Endometrial microvascular endothelial cells (primary cell): ENCODE measurements around the gene PIWIL1. TPM values are rescaled to one million over a fixed set of nuclear protein-coding genes. Genes with fewer than 3 reads are reported as not detected.

Experiments
- in situ Hi-C: cut with HindIII; loops from 2 replicates; pipeline ENCODE4 v1.10.0; 2017; ENCODE audit warnings: low sequenced_read_pairs, low pct_unique_long_range_greater_than_20kb; ENCODE audit errors: inconsistent ontology term
- total RNA-seq: library from RNA; depleted of rRNA; stranded (reverse); fragments of >200 nt; gene quantifications from one replicate; pipeline ENCODE4 v1.2.3, GENCODE V29; 2015; ENCODE audit errors: inconsistent ontology term

Gene PIWIL1
- total RNA-seq, 1 donor from 2014 or later = not detected

DNA sequence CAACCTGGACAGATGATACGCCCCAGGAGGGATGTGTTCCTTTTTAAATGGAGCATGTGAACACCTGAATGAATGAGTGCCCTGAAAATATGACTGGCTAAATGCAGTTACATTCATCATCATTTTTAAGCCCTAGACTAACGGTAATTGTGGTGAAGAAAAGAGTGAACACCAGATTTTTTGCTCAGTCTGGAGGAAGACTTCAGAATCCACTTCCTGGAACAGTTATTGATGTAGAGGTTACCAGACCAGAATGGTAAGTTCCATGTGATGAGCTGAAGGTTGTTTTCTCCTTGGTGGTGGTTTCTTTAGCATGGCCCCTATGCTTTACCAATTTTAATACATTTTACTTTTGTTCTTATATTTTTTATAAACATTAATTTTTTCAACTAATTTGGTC, 29.3 kb downstream of the PIWIL1 start:
- in situ Hi-C loops = no loop called here

DNA sequence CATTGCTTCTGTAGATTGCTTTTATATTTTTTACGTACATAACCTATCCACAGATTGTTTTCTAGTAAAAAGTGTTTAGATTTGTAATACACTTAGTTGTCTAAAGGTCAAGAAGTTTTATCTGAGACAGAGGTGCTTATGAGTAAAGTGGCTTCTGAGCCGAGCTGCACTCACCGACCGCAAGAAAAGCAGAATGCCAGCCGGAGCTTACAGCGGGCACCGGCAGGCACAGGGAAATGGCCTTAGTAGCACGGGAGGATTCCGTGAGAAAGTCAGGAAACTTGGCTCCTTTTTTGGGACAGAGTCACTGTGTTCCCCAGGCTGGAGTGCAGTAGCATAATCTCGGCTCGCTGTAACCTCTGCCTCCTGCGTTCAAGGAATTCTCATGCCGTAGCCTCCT, 29.8 kb downstream of the PIWIL1 start:
- in situ Hi-C loops = no loop called here

DNA sequence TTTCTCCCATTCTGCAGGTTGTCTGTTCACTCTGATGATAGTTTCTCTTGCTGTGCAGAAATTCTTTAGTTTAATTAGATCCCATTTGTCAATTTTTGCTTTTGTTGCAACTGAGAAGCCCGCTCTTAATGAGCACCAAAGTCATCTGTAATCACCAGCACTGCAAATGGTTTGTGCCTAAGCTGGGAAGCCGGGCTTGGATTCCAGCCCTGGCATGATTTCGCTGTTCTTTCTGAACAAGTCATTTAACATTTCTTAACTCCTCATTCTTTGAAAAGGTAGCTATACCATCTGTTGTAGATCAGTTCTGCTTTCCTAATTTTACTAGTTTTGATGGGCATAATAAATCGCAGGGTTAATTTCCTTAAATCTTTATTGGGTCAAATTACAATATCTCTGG, 32.1 kb downstream of the PIWIL1 start:
- in situ Hi-C loops = no loop called here

- in situ Hi-C loops = no loop called here
Observed at GRCh38 chr12:130371296-130371695, 33.6 kb downstream of the PIWIL1 start.

DNA sequence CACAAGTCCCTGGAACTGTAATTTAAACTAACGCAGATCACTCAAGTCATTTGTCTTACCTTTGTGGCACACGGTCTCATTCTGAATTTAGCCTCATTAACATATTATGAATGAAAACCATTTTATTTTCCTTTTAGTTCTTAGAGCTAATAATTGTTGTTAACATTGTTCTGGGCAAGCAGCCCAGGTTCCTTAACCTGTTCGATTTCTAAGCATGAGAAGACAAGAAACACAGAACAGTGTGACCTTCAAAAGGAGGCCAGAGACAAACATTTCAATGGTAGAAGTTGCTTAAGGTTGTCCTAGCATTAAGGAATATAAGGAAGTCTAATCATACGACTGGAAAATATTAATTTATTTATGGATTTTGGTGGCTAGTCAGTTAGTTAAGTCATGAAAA, 35.2 kb downstream of the PIWIL1 start:
- in situ Hi-C loops = no loop called here

DNA sequence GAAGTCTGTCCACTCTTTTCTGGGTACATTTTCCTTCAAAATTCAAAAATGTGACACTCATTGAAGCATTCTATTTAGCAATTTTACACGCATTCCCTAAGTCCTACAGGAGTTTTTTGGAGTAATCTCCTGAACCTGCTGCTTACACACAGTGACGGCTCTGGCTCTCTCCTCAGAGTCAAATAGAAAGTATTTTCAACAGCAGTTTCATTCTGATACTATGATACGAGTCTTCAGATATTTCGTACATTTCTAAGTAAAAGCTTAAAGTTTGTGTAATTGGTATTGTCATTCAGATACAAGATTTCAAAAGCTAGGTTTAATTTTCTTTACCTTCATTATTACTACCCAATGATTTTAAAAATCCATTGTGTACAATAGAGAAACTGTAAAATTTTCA, 36.4 kb downstream of the PIWIL1 start:
- in situ Hi-C loops = no loop called here

GRCh38 chr12:130375296-130376287, 37.9 kb downstream of the PIWIL1 start:
- in situ Hi-C loops = no loop called here

DNA sequence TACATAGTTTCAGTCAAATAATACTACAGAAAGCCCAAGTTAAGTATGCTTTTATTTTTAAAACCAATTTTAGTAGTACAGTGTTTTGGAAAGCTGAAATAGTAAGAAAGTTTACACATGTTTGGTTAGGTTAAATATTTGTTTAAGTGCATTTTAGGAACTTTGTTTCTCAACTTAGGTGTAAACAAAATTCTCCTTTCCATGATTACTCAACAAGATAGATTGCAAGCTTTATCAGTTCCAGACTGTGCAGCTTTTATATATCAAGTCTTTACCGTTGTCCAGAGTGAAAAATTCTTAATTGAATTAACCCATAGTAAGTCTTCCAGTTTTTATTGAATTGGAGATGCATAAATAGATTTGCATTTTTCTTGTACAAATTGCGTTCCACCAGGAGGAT, 45.1 kb downstream of the PIWIL1 start:
- in situ Hi-C loops = no loop called here

DNA sequence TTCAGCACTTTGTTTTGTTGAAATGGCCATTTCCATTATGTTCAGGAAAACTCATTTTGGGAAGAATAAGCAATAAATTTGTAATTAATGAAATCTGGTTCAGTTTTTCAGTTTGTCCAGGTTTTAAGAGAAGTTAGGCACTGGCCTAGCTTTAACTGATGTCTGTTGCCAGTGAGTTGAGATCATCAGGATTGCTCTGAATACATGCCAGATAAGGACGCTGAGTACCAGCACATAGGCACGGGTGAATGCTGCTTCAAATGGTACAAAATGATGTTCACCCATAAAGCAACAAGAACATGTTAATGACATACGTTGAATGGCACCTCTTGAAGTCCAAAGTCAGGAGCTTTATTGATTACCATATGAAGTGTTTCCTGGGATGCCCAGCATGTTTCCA, 46.5 kb downstream of the PIWIL1 start:
- in situ Hi-C loops = no loop called here

GRCh38 chr12:130385193-130385592, 47.5 kb downstream of the PIWIL1 start:
- in situ Hi-C loops = no loop called here

DNA sequence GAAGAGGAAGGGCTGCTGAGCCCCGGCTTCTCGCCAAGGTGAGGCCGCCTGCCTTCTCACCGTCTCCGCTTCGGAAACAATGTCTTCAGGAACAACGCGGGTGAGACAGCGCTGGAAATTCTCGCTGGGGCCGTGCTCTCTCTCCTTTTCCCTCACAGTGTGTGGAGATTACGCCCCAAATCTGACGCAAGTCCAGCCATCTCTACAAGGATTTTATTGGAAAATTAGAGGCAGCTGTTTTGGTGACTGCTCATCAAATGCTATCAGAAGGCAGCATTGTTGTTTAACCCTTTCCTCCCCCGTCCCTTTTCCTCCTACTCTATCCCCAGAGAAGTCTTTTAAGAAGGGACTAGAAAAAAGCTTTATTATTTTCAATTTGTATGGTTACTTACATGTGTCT, 53.5 kb downstream of the PIWIL1 start:
- in situ Hi-C loops = no loop called here

DNA sequence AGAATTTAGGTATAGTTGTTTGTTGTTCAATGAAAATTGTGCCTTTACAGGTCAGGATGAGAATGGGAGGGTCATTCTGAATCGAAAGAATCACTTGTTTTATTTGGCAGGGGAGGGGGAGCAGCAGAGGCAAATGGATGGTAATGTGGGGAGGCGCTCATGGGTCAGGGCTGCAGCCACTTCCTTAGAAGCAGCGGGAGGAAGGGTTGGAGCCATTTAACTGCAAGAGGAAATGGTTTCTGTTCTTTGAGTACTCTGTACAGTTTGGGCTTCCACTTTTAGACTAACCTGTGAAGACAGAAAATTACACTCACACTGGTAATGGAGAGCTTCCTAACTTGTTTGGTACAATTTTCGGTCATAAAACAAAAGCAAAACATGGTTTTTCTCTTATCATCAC, 57.2 kb downstream of the PIWIL1 start:
- in situ Hi-C loops = no loop called here

DNA sequence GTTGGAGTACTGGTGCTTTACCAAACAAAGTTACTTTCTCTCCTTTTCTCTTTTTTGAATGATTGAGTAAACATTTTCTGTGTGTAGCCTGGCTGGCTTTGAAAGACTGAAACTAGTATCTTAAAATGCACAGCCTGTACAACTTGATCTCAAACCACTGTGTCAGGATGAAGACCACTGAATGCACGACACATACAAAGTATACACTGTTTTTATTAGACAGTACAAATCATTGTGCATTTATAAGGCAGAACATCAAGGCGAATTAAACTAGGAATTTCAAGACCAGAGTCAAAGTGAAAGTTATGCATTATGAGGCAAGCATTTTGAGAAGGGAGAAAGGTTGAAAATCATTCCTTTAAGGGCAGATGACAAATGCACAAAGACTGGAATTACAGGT, 59.0 kb downstream of the PIWIL1 start:
- in situ Hi-C loops = no loop called here

DNA sequence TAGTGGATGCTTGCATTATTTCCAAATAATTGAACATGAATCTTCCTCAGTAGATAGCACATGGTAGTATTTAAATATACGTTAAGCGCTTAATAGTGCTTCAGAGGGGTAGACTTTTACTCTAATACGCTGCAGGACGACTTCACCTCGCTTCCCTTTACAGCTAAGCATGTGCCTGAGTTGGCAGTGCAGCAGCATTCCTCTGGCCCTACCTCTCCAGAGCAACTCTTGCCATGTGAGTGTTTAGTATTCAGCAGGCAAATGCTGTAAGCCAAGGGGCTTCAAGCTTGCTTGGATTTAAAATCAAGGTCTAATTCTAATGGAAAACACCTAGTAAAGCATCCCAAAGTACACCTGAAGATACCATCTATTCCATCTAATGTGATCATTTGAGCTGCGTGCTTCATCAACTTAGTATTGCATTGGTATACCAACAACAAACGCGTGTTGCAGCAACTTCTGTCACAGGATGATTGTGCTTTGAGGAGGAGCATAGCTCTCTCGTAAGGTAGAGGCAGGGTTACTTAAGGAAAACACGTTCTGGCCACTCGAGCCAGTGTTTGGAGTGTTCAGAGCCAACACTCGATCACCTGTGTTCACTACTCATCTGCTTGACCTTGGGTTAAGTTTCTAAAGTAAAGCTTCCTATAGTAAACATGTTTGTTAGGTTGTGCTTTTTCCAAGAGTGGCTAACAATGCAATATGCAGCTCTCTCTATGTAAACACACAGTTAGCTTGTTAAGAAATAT, 60.6 kb downstream of the PIWIL1 start:
- in situ Hi-C loops = no loop called here

DNA sequence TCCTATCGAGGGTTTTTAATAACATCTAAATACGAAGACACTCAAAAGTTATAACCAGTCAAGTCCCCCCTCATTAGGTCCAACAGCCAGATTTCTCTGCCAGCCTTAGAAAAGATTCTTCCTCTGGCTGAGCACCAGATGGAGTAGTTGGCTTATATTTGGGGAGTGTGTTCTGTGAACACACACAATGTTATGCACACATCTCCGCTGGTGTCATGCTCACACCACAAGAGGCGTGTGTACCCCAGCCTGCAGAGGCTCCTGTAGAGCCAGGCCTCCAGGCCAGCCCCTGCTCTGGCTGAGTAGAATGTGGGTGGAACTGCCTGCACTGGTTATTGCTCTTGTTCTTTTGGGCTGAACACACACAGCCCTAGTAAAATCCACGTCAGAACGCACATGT, 64.0 kb downstream of the PIWIL1 start:
- in situ Hi-C loops = no loop called here

GRCh38 chr12:130405332-130405731, 67.6 kb downstream of the PIWIL1 start:
- in situ Hi-C loops = no loop called here

DNA sequence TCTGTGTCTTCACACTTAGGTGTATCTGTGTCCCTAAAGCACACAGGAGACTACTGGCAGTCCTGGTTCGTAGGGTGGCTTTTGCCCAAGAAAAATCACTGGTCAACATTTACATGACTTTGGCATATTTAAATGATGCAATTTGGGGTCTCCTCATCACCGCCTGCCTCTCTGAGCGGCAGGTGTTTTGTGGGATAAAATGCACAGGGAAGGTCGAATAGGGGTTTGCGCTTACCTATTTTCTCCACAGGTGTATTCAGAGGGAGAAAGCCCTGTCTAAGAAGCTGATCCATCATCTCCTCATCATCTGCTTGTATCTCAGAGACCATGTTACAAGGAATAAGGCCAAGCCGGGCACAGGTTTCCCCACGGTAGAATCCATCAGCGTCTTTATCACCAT, 74.7 kb downstream of the PIWIL1 start:
- in situ Hi-C loops = no loop called here

GRCh38 chr12:130413909-130414308, 76.2 kb downstream of the PIWIL1 start:
- in situ Hi-C loops = no loop called here

- in situ Hi-C loops = no loop called here
Observed at GRCh38 chr12:130414381-130414780, 76.7 kb downstream of the PIWIL1 start.

DNA sequence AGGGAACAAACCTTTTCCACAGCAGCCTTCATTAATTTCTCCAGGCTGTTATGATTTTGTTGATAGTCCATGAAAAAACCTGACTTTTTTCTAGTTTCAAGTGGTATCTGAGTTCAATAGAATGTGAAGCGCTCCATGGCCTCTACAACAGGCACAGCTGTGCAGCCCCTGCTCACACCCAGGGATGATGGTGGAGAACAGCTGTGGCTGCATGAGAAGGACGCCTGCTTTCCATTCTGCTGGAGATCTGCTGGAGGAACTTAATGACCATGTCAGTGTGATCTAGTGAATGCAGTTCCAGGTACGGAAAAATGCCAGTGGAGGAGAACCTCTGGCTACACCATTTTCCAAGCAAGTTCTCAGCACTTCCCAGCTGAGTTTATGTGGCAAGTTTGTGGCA, 80.6 kb downstream of the PIWIL1 start:
- in situ Hi-C loops = no loop called here
